VCaP (cell line): Measurements from ENCODE around the gene IFI16.
"Not testable (repeated sequence)": the region's sequence is repeated elsewhere in the genome, so short reads cannot be mapped to it uniquely, and the experiment has no call there.

Experiments
- H3K27ac ChIP-seq: fragments of 450-650 bp; 2 replicates; pipeline ENCODE4 v1.5.1; 2017
- TF ChIP-seq, protein P1 (sequence below): fragments of 450-650 bp; conservative IDR thresholded peaks from 2 replicates; pipeline ENCODE4 v1.5.1; 2017; ENCODE audit warnings: mild to moderate bottlenecking, moderate library complexity

The IFI16 gene

DNA sequence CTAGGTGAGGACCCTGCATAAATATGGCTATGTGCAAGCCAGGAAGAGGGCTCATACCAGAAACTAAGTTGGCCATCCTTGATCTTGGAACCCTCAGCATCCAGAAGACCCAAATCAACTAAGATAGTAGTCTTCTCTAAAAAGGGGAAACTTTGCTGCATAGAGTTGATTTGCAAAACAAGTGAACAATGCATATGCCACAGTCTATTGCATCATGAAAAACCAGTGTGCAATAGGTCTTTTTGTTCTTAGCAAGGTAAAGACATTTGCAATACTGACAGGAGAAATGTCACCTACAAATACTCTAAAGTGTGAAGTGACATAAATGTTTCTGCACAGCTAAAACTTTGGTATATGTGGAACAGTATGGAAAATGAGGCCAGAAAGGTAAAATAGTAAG is 2.0 kb upstream of the IFI16 start:
- TF ChIP-seq, protein P1, sequence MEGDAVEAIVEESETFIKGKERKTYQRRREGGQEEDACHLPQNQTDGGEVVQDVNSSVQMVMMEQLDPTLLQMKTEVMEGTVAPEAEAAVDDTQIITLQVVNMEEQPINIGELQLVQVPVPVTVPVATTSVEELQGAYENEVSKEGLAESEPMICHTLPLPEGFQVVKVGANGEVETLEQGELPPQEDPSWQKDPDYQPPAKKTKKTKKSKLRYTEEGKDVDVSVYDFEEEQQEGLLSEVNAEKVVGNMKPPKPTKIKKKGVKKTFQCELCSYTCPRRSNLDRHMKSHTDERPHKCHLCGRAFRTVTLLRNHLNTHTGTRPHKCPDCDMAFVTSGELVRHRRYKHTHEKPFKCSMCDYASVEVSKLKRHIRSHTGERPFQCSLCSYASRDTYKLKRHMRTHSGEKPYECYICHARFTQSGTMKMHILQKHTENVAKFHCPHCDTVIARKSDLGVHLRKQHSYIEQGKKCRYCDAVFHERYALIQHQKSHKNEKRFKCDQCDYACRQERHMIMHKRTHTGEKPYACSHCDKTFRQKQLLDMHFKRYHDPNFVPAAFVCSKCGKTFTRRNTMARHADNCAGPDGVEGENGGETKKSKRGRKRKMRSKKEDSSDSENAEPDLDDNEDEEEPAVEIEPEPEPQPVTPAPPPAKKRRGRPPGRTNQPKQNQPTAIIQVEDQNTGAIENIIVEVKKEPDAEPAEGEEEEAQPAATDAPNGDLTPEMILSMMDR = no peak
- no peak overlapping the region for H3K27ac ChIP-seq

DNA sequence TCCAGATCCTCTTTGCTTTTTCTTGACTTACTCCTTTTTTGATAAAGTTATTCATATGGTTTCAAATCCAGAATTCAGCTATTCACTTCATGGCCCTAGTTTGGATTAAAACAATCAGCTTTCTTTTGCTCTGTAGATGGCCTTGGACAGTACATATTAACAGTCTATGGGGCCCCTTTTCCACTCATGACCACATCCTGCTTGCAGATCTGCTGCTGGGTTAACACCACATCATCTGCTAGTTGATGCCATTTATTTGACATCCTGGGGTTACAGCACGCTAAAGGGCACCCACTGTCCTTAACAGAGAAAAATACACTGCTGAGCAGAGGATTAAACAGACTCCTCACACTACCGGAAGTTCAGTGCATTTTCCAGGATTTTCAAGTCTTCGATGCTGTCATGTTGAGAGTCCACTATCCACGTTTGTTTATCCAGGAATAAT is 941 bp upstream of the IFI16 start:
- no peak overlapping the region for H3K27ac ChIP-seq
- TF ChIP-seq, protein P1 = no peak

DNA sequence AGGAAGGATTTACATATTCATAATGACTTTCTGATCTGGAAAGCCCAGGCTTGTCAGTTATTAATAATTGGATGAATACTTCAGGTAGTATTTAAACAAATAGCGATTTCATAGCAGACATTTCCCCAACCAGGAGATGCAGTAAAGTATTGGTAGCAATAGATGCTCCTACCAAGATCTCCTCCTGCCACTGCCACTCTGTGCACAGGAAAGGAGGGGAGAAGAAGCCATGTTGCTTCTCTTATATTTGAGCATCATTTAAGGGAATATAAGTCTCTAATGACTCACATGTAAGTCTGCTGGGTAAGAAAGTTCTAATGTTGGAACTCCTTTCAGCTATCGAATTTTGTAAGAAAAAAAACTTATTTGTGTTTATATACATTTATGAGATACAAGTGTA is 420 bp upstream of the IFI16 start:
- TF ChIP-seq, protein P1 = no peak
- H3K27ac ChIP-seq = no peak overlapping the region

DNA sequence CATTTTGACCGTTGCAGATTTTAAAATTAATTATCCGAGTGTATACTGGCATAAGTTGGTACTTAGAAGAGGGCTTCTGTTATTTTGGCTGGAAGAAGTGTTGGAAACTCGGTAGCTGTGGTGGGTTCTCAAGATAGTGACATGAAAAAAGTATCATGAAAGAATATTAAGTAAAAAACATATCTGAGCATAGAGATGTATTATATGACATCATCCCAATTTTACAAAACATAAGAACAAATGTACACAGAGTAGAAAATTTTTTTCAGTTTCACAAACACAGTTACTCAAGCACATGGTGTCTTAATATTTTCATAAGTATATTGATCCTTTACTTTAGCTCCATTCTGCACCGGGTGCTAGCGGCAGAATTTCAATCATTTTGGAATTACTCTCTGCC is 684 bp downstream of the IFI16 start:
- TF ChIP-seq, protein P1 = no peak
- no peak overlapping the region for H3K27ac ChIP-seq

DNA sequence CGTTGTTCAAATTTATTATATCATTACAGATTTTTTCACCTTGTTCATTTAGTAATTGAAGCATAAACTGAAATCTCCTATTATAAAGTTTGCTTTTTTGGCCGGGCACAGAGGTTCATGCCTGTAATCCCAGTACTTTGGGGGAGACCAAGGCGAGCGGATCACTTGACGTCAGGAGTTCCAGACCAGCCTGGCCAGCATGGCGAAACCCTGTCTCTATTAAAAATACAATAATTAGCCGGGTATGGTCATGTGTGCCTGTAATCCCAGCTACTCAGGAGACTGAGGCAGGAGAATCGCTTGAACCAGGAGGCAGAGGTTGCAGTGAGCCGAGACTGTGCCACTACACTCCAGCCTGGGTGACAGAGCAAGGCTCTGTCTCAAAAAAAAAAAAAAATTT is 1.3 kb downstream of the IFI16 start:
- not testable (repeated sequence) for H3K27ac ChIP-seq

DNA sequence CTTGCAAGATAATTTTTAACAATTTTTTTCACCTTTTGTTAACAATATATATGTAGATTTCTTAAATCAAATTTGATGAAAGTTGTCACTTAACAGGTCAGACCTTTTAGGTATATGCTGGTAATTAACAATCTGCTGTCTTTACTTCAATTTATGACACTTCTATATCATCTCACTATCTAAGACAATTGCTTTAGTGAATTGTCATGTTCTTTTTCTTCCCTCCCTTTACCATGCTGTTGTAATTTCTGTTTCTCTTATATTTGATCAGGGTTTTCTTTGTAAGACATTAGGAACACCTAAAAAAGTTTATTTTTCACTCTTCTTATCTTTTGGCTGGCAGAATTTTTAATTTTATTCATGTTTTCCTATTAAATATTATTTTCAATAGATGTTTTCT is 2.0 kb downstream of the IFI16 start:
- TF ChIP-seq, protein P1 = no peak
- no peak overlapping the region for H3K27ac ChIP-seq

DNA sequence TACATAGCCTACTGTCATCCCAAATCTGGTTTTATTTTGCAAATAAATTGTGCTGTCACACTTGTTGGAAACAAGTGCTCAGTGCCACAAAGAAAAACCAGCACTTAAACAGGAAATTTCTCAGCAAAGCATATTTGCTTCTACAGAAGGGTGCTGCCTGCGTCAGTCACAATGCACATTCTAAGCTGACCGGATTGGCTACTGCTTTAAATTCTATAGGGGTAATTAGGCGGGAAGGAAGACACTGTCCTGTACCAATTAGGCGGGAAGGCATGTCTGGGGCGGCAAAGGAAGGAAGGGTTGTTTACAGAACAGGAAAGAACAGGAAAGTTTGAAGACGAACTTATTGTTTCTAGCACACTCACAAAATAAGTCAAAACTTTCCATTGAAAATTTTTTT is 2.8 kb downstream of the IFI16 start:
- H3K27ac ChIP-seq = no peak overlapping the region
- TF ChIP-seq, protein P1 = no peak

DNA sequence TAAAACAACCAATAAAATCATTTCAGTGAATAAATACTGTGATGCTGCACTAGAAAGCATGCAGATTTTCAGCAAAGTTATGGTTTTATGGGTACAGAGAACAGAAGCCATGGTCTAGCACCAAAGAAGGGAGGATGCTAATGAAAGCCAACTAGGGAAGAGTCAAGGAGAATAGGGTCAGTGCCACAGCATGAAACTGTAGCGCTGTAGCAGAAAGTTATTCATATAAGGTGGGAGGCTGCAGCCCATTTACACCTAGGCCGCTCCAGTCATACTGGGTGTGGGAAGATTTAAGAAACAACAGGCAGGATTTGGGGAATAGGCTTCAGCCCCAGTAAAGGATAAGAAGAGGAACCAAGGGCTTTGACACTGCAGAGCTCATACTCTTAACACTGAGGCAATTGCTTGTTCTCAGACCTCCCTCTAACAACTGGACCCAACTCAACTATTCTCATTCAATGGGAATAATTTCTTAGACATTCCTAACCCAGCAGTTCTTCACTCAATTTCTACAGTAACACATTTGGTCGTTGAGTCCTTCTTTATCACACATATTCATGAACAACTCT is 4.4 kb downstream of the IFI16 start:
- no peak overlapping the region for H3K27ac ChIP-seq
- TF ChIP-seq, protein P1 = no peak
